K562 (cell line): ENCODE data around the gene AJAP1.

Experiments used
- EZH2 ChIP-seq: IDR thresholded peaks from 2 replicates; pipeline ENCODE4 v1.6.1; 2012; ENCODE audit warnings: low read depth, mild to moderate bottlenecking, inconsistent platforms, low read length, borderline replicate concordance
- GATA2 ChIP-seq: sonication (generic); formaldehyde crosslinking; IDR thresholded peaks from 2 replicates; pipeline ENCODE4 v1.4.0; 2020; ENCODE audit warnings: mild to moderate bottlenecking, missing genetic modification reagents
- HCFC1 ChIP-seq: IDR thresholded peaks from 2 replicates; pipeline ENCODE4 v1.6.1; 2012; ENCODE audit warnings: low read depth, low read length, improper control_type of control experiment
- JUNB ChIP-seq: fragments of 450-650 bp; formaldehyde crosslinking; conservative IDR thresholded peaks from 2 replicates; pipeline ENCODE4 v1.4.0; 2020; ENCODE audit warnings: mild to moderate bottlenecking
- POU5F1 ChIP-seq: fragments of 150-350 bp; IDR thresholded peaks from 2 replicates; pipeline ENCODE4 v1.6.1; 2014; ENCODE audit warnings: borderline replicate concordance, low read length, low read depth, mild to moderate bottlenecking; ENCODE audit not compliant: partially characterized antibody
- RHOXF2B ChIP-seq: fragments of 250-450 bp; sonication (Bioruptor Pico); conservative IDR thresholded peaks from 2 replicates; pipeline ENCODE4 v1.5.1; 2021
- TEAD4 ChIP-seq, 2 experiments: sonication (generic) in 1 of 2; formaldehyde crosslinking in 1 of 2; IDR thresholded peaks; 2 replicates each; pipeline versions ENCODE4 v1.6.1 to v1.8.0; 2012 to 2022; ENCODE audit warnings: borderline replicate concordance in 1 of 2, inconsistent platforms in 1 of 2, low read length in 1 of 2, mild to moderate bottlenecking in 1 of 2, missing genetic modification reagents in 1 of 2
- U2AF1 ChIP-seq: fragments of 200-400 bp; formaldehyde crosslinking; optimal IDR thresholded peaks from 2 replicates; pipeline ENCODE3; 2017; ENCODE audit warnings: mild to moderate bottlenecking, low read depth, low read length, moderate library complexity
- U2AF2 ChIP-seq: fragments of 200-400 bp; formaldehyde crosslinking; optimal IDR thresholded peaks from 2 replicates; pipeline ENCODE3; 2017; ENCODE audit warnings: low read depth, mild to moderate bottlenecking, low read length
- TF ChIP-seq, protein P1 (sequence below), 3 experiments: IDR thresholded peaks in 2 of 3; conservative IDR thresholded peaks in 1 of 3; 2 replicates each; pipeline ENCODE4 v1.5.1; 2011 to 2012; ENCODE audit warnings: low read length in 3 of 3, mild to moderate bottlenecking in 3 of 3, control low read depth in 2 of 3, improper control_type of control experiment in 1 of 3, inconsistent platforms in 1 of 3, low read depth in 1 of 3, mixed read lengths in 1 of 3, moderate library complexity in 1 of 3; ENCODE audit not compliant: insufficient read depth in 2 of 3

DNA sequence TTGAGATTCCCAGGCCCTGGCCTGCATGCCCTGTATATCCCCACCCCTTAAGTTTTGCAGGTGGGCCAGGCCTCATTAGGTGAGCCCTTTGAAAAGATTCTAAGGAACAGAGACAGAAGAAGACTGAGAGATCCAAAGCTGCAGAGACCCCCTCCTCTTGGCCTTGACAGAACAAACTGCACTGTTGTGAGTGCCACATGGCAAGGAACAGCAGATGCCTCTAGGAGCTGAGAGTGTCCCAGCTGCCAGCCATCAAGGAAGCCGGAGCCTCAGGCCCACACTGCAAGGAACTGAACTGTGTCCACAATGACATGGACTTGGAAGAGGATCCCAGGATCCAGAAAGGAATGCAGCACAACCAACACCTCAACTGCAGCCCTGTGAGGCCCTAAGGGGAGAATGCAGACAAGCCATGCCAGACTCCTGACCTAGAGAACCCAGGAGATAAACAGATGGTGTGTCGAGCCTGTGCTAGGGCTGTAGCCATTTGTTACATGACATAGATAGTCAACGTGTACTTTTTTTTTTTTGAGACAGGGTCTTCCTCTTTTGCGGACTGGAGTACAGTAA is 182.7 kb downstream of the AJAP1 start:
- TF ChIP-seq RHOXF2B (CRISPR knock-in tag), result no peak
- TF ChIP-seq, protein P1, sequence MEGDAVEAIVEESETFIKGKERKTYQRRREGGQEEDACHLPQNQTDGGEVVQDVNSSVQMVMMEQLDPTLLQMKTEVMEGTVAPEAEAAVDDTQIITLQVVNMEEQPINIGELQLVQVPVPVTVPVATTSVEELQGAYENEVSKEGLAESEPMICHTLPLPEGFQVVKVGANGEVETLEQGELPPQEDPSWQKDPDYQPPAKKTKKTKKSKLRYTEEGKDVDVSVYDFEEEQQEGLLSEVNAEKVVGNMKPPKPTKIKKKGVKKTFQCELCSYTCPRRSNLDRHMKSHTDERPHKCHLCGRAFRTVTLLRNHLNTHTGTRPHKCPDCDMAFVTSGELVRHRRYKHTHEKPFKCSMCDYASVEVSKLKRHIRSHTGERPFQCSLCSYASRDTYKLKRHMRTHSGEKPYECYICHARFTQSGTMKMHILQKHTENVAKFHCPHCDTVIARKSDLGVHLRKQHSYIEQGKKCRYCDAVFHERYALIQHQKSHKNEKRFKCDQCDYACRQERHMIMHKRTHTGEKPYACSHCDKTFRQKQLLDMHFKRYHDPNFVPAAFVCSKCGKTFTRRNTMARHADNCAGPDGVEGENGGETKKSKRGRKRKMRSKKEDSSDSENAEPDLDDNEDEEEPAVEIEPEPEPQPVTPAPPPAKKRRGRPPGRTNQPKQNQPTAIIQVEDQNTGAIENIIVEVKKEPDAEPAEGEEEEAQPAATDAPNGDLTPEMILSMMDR (IDR thresholded peaks at IDR 0.05 in 2 of 3, conservative IDR thresholded peaks at IDR 0.05 in 1 of 3; ENCODE audit: insufficient read depth in 2 of 3, low read depth in 1 of 3, low read length in 3 of 3), result no peak
- TF ChIP-seq EZH2, result no peak
- TF ChIP-seq U2AF2, result no peak
- no peak for TF ChIP-seq HCFC1
- TF ChIP-seq POU5F1, result no peak
- no peak for TF ChIP-seq JUNB (CRISPR knock-in tag)
- TF ChIP-seq U2AF1, result no peak
- TF ChIP-seq TEAD4 (IDR thresholded peaks at IDR 0.05; ENCODE audit: low read length), result no peak
- no peak for TF ChIP-seq TEAD4 (CRISPR knock-in tag; IDR thresholded peaks at IDR 0.05; ENCODE audit: borderline replicate concordance)
- no peak for TF ChIP-seq GATA2
